HepG2 (cell line): ENCODE results near the gene TRAPPC12. TPM values are rescaled to one million over a fixed set of nuclear protein-coding genes. Genes with fewer than 3 reads are reported as not detected.

Source experiments
- NAIF1 ChIP-seq: sonication (generic); formaldehyde crosslinking; IDR thresholded peaks from 2 replicates; pipeline ENCODE4 v1.5.0; 2020; ENCODE audit warnings: mild to moderate bottlenecking, missing genetic modification reagents, borderline replicate concordance
- NR2C2 ChIP-seq: sonication (generic); formaldehyde crosslinking; IDR thresholded peaks from 2 replicates; pipeline ENCODE4 v1.4.0; 2020; ENCODE audit warnings: missing genetic modification reagents, mild to moderate bottlenecking, moderate library complexity, borderline replicate concordance
- ONECUT2 ChIP-seq: sonication (generic); formaldehyde crosslinking; IDR thresholded peaks from 2 replicates; pipeline ENCODE4 v1.4.0; 2020; ENCODE audit warnings: missing genetic modification reagents
- POGK ChIP-seq: sonication (generic); formaldehyde crosslinking; conservative IDR thresholded peaks from 2 replicates; pipeline ENCODE4 v1.8.0; 2022; ENCODE audit warnings: mild to moderate bottlenecking, moderate library complexity, missing genetic modification reagents
- PREB ChIP-seq: sonication (generic); formaldehyde crosslinking; IDR thresholded peaks from 2 replicates; pipeline ENCODE4 v1.4.0; 2020; ENCODE audit warnings: missing genetic modification reagents
- RERE ChIP-seq: IDR thresholded peaks from 2 replicates; pipeline ENCODE4 v1.6.1; 2016; ENCODE audit warnings: low read depth, missing genetic modification reagents, missing compliant biosample characterization
- SALL1 ChIP-seq: sonication (generic); formaldehyde crosslinking; IDR thresholded peaks from 2 replicates; pipeline ENCODE4 v1.8.0; 2022; ENCODE audit warnings: mild to moderate bottlenecking, missing genetic modification reagents
- SUZ12 ChIP-seq: fragments of 150-350 bp; IDR thresholded peaks from 2 replicates; pipeline ENCODE4 v1.6.1; 2014; ENCODE audit warnings: low read depth, low read length
- TERF1 ChIP-seq: sonication (generic); formaldehyde crosslinking; IDR thresholded peaks from 2 replicates; pipeline ENCODE4 v1.8.0; 2022; ENCODE audit warnings: mild to moderate bottlenecking, missing genetic modification reagents, moderate library complexity
- TFDP2 ChIP-seq: sonication (generic); formaldehyde crosslinking; IDR thresholded peaks from 2 replicates; pipeline ENCODE4 v1.4.0; 2020; ENCODE audit warnings: missing genetic modification reagents
- ZBTB7B ChIP-seq: sonication (generic); formaldehyde crosslinking; IDR thresholded peaks from 2 replicates; pipeline ENCODE4 v1.4.0; 2020; ENCODE audit warnings: missing genetic modification reagents
- ZNF20 ChIP-seq: sonication (generic); formaldehyde crosslinking; IDR thresholded peaks from 2 replicates; pipeline ENCODE4 v1.4.0; 2020; ENCODE audit warnings: mild to moderate bottlenecking, moderate library complexity, missing genetic modification reagents
- ZNF260 ChIP-seq: sonication (generic); formaldehyde crosslinking; IDR thresholded peaks from 2 replicates; pipeline ENCODE4 v1.4.0; 2020; ENCODE audit warnings: missing genetic modification reagents, low read depth, mild to moderate bottlenecking, borderline replicate concordance
- ZNF343 ChIP-seq: sonication (generic); formaldehyde crosslinking; IDR thresholded peaks from 2 replicates; pipeline ENCODE4 v1.4.0; 2020; ENCODE audit warnings: mild to moderate bottlenecking, missing genetic modification reagents
- ZNF383 ChIP-seq: sonication (generic); formaldehyde crosslinking; IDR thresholded peaks from 2 replicates; pipeline ENCODE4 v1.4.0; 2020; ENCODE audit warnings: missing genetic modification reagents, mild to moderate bottlenecking, borderline replicate concordance
- ZNF570 ChIP-seq: sonication (generic); formaldehyde crosslinking; IDR thresholded peaks from 2 replicates; pipeline ENCODE4 v1.4.0; 2020; ENCODE audit warnings: mild to moderate bottlenecking, missing genetic modification reagents, borderline replicate concordance
- ZNF761 ChIP-seq: sonication (generic); formaldehyde crosslinking; conservative IDR thresholded peaks from 2 replicates; pipeline ENCODE4 v1.4.0; 2020; ENCODE audit warnings: mild to moderate bottlenecking, missing genetic modification reagents
- polyA plus RNA-seq, 8 experiments: library from polyadenylated mRNA; depleted of rRNA in 3 of 8; stranded (reverse) in 7 of 8; unstranded in 1 of 8; fragments of >200 nt; fragmentation: Illumina TruSeq in 4 of 8; extraction: Trizol in 4 of 8; gene quantifications; 2 replicates each; pipeline versions ENCODE4 v1.2.1 to v1.2.3, GENCODE V29; 2011 to 2016; ENCODE audit warnings: low read depth in 4 of 8, missing spikeins in 1 of 8, mixed read lengths in 1 of 8; ENCODE audit not compliant: insufficient read depth in 1 of 8
- total RNA-seq, 5 experiments: library from RNA; depleted of rRNA; stranded (reverse); fragments of >200 nt; fragmentation: Illumina TruSeq; extraction: Trizol; gene quantifications; 2 replicates each; pipeline ENCODE4 v1.2.3, GENCODE V29; 2016; ENCODE audit warnings: low read depth in 1 of 5

TRAPPC12 gene
- total and polyA plus RNA-seq, 2 of the 13 experiments (the other 11 are each of a cell fraction or from before 2014, with no cell fraction given), result 46.4 to 97.7 TPM

GRCh38 chr2:3519255-3520205, 140.0 kb downstream of the TRAPPC12 start, which contains the start of gene ADI1 (continued):
- TF ChIP-seq SALL1 (CRISPR knock-in tag) (peak; percentile 84), NAIF1 (CRISPR knock-in tag) (peak; percentile 98), POGK (CRISPR knock-in tag) (peak; percentile 85; the same call in 1 of the 2 replicates), ZNF383 (CRISPR knock-in tag) (no peak), ZNF20 (CRISPR knock-in tag) (peak; percentile 94; the same call in 1 of the 2 replicates), ZNF761 (CRISPR knock-in tag) (peak; percentile 98), ZNF343 (CRISPR knock-in tag) (0 out of 2 replicates have a peak, but pooled peaks have one; percentile 96), ONECUT2 (CRISPR knock-in tag) (no peak), ZNF260 (CRISPR knock-in tag) (peak; percentile 97), ZNF570 (CRISPR knock-in tag) (peak; percentile 93; the same call in 1 of the 2 replicates), RERE (CRISPR knock-in tag) (no peak; the same call in 1 of the 2 replicates), TERF1 (CRISPR knock-in tag) (no peak), ZBTB7B (peak; percentile 81; the same call in 1 of the 2 replicates), TFDP2 (CRISPR knock-in tag) (peak; percentile 91), SUZ12 (no peak), NR2C2 (CRISPR knock-in tag) (peak; percentile 80), PREB (CRISPR knock-in tag) (no peak)
